Activated naive CD4-positive, alpha-beta T cell treated with anti-CD3 and anti-CD28 coated beads, Interleukin-2, amount 50 U/mL, for 72 hours (primary cell): ENCODE measurements around the gene TFAP2E. TPM values are rescaled to one million over a fixed set of nuclear protein-coding genes. Genes with fewer than 3 reads are reported as not detected.

Source experiments
- ATAC-seq, 2 donors: fragments of 150-1000 bp; cut with Tn5 transposase; 2 replicates each; pipeline ENCODE4 v1.10.0; 2021; ENCODE audit warnings: mild to moderate bottlenecking in 2 of 2, moderate library complexity in 2 of 2
- DNase-seq, 2 donors: peaks; one replicate each; pipeline ENCODE4 v3.0.0; 2021 to 2022; ENCODE audit warnings: low spot score in 2 of 2
- H3K27ac Mint-ChIP-seq, 2 donors: one replicate each; pipeline ENCODE4 v1.8.0; 2022; ENCODE audit warnings: mild to moderate bottlenecking in 2 of 2, mixed read lengths in 2 of 2
- H3K36me3 Mint-ChIP-seq, 2 donors: one replicate each; pipeline ENCODE4 v1.8.0; 2022; ENCODE audit warnings: mixed read lengths in 2 of 2
- H3K9me3 Mint-ChIP-seq, 2 donors: one replicate each; pipeline ENCODE4 v1.8.0; 2022; ENCODE audit warnings: mixed read lengths in 2 of 2
- total RNA-seq, 2 donors: library from RNA; stranded (reverse); gene quantifications; one replicate each; pipeline ENCODE4 v1.2.3, GENCODE V29; 2022

The TFAP2E gene
- total RNA-seq, 2 donors from 2014 or later, result 0.47 to 0.93 TPM

- Mint-ChIP-seq H3K9me3 (no peaks in the 10 kb centered on the region), H3K27ac (peak overlapping the region; percentile 93 to 100), H3K36me3 (peaks cover 14 to 21% of the 10 kb centered on the region in 2 donors)
- ATAC-seq (peak in 1 of 2 donors; percentile 3), DNase-seq (no peak)
Measured at GRCh38 chr1:35640380-35641232, 67.5 kb downstream of the TFAP2E start.

GRCh38 chr1:35641233-35641866 lies 68.2 kb downstream of the TFAP2E start, which contains the start of gene PSMB2:
Gene PSMB2 (minus strand): TSS chr1:35641526. CDS start chr1:35641432, 94 bp downstream.
- Mint-ChIP-seq H3K9me3 (no peaks in the 10 kb centered on the region), H3K27ac (peak within 1 kb of the TSS; percentile 93 to 100), H3K36me3 (peaks cover 14 to 21% of the 10 kb centered on the region in 2 donors)
- DNase-seq (peak; percentile 94 to 95), ATAC-seq (peak; percentile 94 to 95)

DNA sequence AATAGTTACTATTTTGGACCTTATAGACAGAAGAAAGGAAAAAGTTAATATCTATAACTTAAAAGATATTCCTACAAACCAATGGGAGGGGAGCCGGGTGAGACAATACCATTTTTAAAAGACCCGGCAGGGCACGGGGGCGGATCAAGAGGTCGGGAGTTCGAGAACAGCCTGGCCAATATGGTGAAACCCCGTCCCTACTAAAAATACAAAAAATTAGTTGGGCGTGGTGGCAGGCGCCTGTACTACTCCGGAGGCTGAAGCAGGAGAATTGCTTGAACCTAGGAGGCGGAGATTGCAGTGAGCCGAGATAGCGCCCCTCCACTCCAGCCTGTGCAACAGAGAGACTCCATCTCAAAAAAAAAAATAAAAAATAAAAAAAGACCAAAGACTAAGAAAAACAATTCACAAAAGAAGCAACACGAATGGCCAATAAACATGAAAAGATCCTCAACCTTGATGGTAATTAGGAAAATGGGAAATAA lies 69.4 kb downstream of the TFAP2E start:
- Mint-ChIP-seq H3K9me3 (no peaks in the 10 kb centered on the region), H3K36me3 (peaks cover 14 to 18% of the 10 kb centered on the region in 2 donors), H3K27ac (peak overlapping the region in 1 of 2 donors; percentile 93)
- no peak for DNase-seq
- no peak for ATAC-seq

GRCh38 chr1:35644204-35644603 lies 71.1 kb downstream of the TFAP2E start:
- H3K9me3 Mint-ChIP-seq, result no peaks in the 10 kb centered on the region
- DNase-seq, result no peak
- ATAC-seq, result no peak
- H3K36me3 Mint-ChIP-seq, result peaks cover 14 to 16% of the 10 kb centered on the region in 2 donors
- no peak overlapping the region for H3K27ac Mint-ChIP-seq

Other genes starting within 250 kb of the TFAP2E start
- 10 to 100 TPM; 38.1 to 41.0 TPM for gene KIAA0319L, start 15.9 kb upstream of the TFAP2E start, total RNA-seq
- 10 to 100 TPM; 16.6 to 25.1 TPM for gene NCDN, start 15.5 kb upstream of the TFAP2E start, total RNA-seq
- gene PSMB2, start 68.2 kb downstream of the TFAP2E start, total RNA-seq, result 10 to 100 TPM; 87.0 to 98.8 TPM
- 10 to 100 TPM; 14.2 to 17.4 TPM for gene C1orf216, start 145.6 kb downstream of the TFAP2E start, total RNA-seq
- gene CLSPN, start 196.7 kb downstream of the TFAP2E start, total RNA-seq, result 10 to 100 TPM; 39.8 to 78.9 TPM
- 1 to 10 TPM; 3.9 to 6.5 TPM for gene AGO4, start 234.7 kb downstream of the TFAP2E start, total RNA-seq